HFF-Myc (cell line): Measurements from ENCODE around the gene RNF130.

Experiments used
- DNase-seq: peaks from one replicate; pipeline ENCODE4 v3.0.0-alpha.2; 2011; ENCODE audit warnings: low read depth; ENCODE audit errors: extremely low read depth
- H3K4me3 ChIP-seq: replicated peaks from 2 replicates; pipeline ENCODE4 v1.5.1; 2011; ENCODE audit warnings: low read depth, mild to moderate bottlenecking, control low read depth, low read length
- TF ChIP-seq, protein P1 (sequence below): IDR thresholded peaks from 2 replicates; pipeline ENCODE4 v1.5.1; 2012; ENCODE audit warnings: mild to moderate bottlenecking, low read depth, low read length, control low read depth; ENCODE audit errors: missing control alignments

RNF130 gene

DNA sequence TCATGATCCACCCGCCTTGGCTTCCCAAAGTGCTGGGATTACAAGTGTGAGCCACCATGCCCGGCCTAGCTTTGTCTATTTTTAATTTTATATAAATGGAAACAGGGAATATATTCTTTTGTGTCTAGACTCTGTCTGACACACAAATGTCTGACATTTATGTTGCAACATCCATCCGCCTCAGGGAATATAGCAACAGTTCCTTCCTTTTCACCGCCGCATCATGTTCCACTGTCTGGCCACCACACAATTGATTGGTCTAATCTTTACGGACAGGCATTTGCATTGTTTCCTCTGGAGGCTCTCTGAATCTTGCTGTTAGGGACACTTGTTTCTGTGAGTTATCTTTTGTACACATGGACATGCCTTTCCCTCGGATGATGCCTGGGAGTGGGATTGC, 143.7 kb downstream of the RNF130 start:
- TF ChIP-seq, protein P1, sequence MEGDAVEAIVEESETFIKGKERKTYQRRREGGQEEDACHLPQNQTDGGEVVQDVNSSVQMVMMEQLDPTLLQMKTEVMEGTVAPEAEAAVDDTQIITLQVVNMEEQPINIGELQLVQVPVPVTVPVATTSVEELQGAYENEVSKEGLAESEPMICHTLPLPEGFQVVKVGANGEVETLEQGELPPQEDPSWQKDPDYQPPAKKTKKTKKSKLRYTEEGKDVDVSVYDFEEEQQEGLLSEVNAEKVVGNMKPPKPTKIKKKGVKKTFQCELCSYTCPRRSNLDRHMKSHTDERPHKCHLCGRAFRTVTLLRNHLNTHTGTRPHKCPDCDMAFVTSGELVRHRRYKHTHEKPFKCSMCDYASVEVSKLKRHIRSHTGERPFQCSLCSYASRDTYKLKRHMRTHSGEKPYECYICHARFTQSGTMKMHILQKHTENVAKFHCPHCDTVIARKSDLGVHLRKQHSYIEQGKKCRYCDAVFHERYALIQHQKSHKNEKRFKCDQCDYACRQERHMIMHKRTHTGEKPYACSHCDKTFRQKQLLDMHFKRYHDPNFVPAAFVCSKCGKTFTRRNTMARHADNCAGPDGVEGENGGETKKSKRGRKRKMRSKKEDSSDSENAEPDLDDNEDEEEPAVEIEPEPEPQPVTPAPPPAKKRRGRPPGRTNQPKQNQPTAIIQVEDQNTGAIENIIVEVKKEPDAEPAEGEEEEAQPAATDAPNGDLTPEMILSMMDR: no peak
- DNase-seq: no peak
- no peak overlapping the region for H3K4me3 ChIP-seq

DNA sequence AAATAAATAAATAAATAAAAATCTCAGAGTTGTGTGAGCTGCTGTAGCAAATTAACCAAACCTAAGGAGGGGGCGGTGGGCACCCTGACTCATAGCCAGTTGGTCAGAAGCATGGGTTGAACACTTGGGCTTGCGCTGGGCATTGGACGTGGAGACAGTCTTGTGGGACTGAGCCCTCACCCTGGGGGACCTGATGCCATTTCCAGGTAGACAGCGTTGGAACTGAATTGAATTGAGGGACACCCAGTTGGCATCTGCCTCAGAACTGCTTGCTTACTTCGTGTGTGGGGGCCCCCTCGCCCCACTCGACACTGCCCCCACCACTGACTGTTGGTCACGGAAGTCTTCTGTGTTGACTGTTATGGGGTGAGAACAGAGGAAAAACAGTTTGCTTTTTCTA, 144.9 kb downstream of the RNF130 start:
- DNase-seq: no peak
- TF ChIP-seq, protein P1: no peak
- no peak overlapping the region for H3K4me3 ChIP-seq

DNA sequence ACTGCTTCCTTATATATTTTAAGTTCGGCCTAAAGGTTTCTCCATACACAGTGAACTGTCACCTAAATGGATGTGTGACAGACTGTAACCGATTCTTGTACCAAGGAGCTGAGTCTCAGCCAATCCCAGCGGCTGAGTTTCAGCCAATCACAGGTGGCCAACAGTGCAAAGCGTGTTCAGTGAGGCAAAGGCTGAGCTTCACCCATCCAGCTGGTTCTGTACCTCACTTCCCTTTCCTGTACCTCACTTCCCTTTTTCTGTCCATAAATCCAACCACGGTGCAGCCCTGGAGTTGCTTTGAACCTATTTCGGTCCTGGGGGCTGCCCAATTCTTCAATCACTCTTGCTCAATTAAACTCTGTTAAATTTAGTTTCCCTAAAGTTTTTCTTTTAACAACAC, 148.1 kb downstream of the RNF130 start:
- DNase-seq: no peak
- TF ChIP-seq, protein P1: no peak
- no peak overlapping the region for H3K4me3 ChIP-seq

DNA sequence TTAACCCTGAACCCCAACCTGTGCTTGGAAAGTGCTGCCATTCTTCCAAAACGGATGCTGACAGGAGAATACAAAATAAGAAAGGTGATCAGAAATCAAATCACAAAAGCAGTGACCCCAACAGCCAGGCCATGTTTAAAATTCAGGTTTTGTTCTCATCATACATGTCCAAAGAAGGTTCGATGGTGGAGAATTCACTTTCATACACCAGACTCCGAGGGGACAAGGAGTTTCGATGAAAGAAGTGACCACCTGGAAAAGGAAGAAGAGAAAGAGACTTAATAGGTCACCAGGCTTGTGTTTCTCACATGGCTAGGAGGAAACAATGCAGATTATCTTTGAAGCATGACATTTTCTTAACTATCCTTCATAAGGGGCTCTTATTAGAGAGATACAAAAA, 151.4 kb downstream of the RNF130 start:
- H3K4me3 ChIP-seq: no peak overlapping the region
- no peak for DNase-seq
- TF ChIP-seq, protein P1: no peak

DNA sequence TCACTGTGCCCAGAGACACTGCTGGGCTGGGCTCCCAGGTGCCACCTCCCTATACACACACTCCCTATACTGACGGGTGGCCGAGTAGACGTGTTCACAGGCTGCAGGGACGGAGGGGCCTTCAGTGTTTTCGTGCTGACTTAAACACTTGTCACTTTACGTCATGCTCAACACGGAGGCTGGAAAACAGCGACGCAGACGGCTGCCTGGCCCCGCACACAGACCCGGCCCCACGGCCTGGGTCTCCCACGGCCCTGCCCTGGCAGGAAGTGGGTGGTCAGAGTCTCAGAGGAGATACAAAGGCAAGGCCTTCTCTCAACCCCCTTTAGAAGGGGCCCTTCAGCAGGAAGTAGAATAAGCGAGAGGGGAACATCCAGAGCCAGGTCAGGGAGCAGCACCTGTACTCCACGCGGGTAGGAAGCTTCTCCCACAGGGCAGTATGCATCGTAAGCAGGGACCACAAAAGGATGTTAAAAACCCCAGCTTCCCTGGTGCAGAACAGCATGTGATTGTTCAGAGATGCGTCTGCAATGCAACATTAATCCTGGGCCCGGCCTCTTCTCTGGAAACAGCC, 152.0 kb downstream of the RNF130 start:
- DNase-seq: no peak
- H3K4me3 ChIP-seq: no peak overlapping the region
- TF ChIP-seq, protein P1: no peak

DNA sequence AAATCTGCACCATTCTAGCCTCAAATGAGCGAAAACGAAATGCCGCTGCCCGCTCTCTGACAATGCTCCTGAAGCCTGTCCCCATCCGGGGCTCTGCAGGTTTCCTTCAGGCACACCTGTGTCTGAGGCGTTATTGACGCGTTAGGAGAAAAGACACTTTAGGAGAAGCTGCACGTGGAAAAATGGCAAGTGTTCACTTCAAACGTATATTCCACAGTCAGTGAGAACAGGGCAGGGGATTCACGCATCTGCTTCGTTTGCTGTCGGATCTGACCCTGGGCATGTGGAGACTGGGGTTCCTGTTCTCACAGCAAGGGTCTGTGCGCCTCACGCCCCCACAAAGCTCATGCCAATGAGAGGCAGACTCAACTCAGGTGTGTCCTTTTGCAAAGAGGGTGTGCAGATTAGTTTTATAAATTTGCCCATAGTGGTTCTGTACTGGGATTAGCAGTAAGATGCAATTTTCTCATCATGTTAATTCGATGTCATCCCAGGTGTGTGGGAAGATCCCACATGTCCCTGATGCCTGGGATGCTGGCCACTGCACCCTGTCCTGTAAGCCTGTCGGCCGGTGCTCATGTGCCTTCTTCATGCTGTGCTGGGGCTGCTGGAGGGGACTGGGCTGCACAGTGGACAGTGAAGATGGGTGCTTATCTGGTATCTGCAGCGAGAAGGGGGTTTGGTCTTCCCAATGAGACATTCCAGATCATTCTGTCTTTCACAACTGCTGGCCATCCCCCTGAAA, 152.6 kb downstream of the RNF130 start:
- no peak overlapping the region for H3K4me3 ChIP-seq
- DNase-seq: no peak
- TF ChIP-seq, protein P1: no peak
